ENCODE results near the gene HRK.
A peak's percentile ranks its signal among the peaks of the same experiment; 100 is the strongest.

Gene HRK

GRCh38 chr12:116880213-116880816 lies 926 bp downstream of the HRK start:
- H3K9ac ChIP-seq (ENCODE audit: low read length) = no peak overlapping the region
- DNase-seq (ENCODE audit: low read depth) = peak; percentile 14
- H3K36me3 ChIP-seq (ENCODE audit: control insufficient read depth, insufficient read depth, low read length, severe bottlenecking) = no peaks in the 10 kb centered on the region
- no peaks in the 10 kb centered on the region for H3K9me3 ChIP-seq (ENCODE audit: control insufficient read depth, low read length)
- peaks cover 66% of the 10 kb centered on the region for H3K27me3 ChIP-seq (replicated peaks; ENCODE audit: control insufficient read depth, insufficient read depth, low read length)
- peaks cover 9% of the 10 kb centered on the region for H3K4me1 ChIP-seq (ENCODE audit: control insufficient read depth, insufficient read depth, low read length)
- peak overlapping the region; percentile 50 for H3K4me3 ChIP-seq (ENCODE audit: low read length)

- DNase-seq (ENCODE audit: low read depth) = peak; percentile 22
- Histone ChIP-seq H3K9ac (ENCODE audit: low read length) (peak overlapping the region; percentile 29), H3K9me3 (ENCODE audit: control insufficient read depth, low read length) (peaks cover 6% of the 10 kb centered on the region), H3K27me3 (replicated peaks; ENCODE audit: control insufficient read depth, insufficient read depth, low read length) (peaks cover 66% of the 10 kb centered on the region), H3K36me3 (ENCODE audit: control insufficient read depth, insufficient read depth, low read length, severe bottlenecking) (no peaks in the 10 kb centered on the region), H3K4me3 (ENCODE audit: low read length) (peak overlapping the region; percentile 70), H3K4me1 (ENCODE audit: control insufficient read depth, insufficient read depth, low read length) (peaks cover 9% of the 10 kb centered on the region)
Measured at GRCh38 chr12:116879509-116880212, 1.6 kb downstream of the HRK start.

- Histone ChIP-seq H3K27me3 (replicated peaks; ENCODE audit: control insufficient read depth, insufficient read depth, low read length) (peaks cover 67% of the 10 kb centered on the region), H3K9me3 (ENCODE audit: control insufficient read depth, low read length) (peaks cover 15% of the 10 kb centered on the region), H3K4me3 (ENCODE audit: low read length) (peak overlapping the region; percentile 70), H3K9ac (ENCODE audit: low read length) (peak overlapping the region; percentile 29), H3K4me1 (ENCODE audit: control insufficient read depth, insufficient read depth, low read length) (peaks cover 9% of the 10 kb centered on the region), H3K36me3 (ENCODE audit: control insufficient read depth, insufficient read depth, low read length, severe bottlenecking) (no peaks in the 10 kb centered on the region)
- peak; percentile 45 for DNase-seq (ENCODE audit: low read depth)
Measured at GRCh38 chr12:116878567-116879508, 2.4 kb downstream of the HRK start.

GRCh38 chr12:116876151-116876869 lies 4.9 kb downstream of the HRK start:
- Histone ChIP-seq H3K9me3 (ENCODE audit: control insufficient read depth, low read length) (peaks cover 16% of the 10 kb centered on the region), H3K27me3 (replicated peaks; ENCODE audit: control insufficient read depth, insufficient read depth, low read length) (peaks cover 53% of the 10 kb centered on the region), H3K9ac (ENCODE audit: low read length) (no peak overlapping the region), H3K4me3 (ENCODE audit: low read length) (no peak overlapping the region), H3K4me1 (ENCODE audit: control insufficient read depth, insufficient read depth, low read length) (peaks cover 9% of the 10 kb centered on the region), H3K36me3 (ENCODE audit: control insufficient read depth, insufficient read depth, low read length, severe bottlenecking) (no peaks in the 10 kb centered on the region)
- no peak for DNase-seq (ENCODE audit: low read depth)

- Histone ChIP-seq H3K27me3 (replicated peaks; ENCODE audit: control insufficient read depth, insufficient read depth, low read length) (peaks cover 41% of the 10 kb centered on the region), H3K9ac (ENCODE audit: low read length) (no peak overlapping the region), H3K36me3 (ENCODE audit: control insufficient read depth, insufficient read depth, low read length, severe bottlenecking) (no peaks in the 10 kb centered on the region), H3K4me1 (ENCODE audit: control insufficient read depth, insufficient read depth, low read length) (peaks cover 9% of the 10 kb centered on the region), H3K4me3 (ENCODE audit: low read length) (no peak overlapping the region), H3K9me3 (ENCODE audit: control insufficient read depth, low read length) (peaks cover 16% of the 10 kb centered on the region)
- DNase-seq (ENCODE audit: low read depth) = no peak
Measured at GRCh38 chr12:116874324-116874995, 6.8 kb downstream of the HRK start.

GRCh38 chr12:116870306-116870705 lies 10.9 kb downstream of the HRK start:
- H3K27me3 ChIP-seq (replicated peaks; ENCODE audit: control insufficient read depth, insufficient read depth, low read length) = peaks cover 18% of the 10 kb centered on the region
- no peaks in the 10 kb centered on the region for H3K4me1 ChIP-seq (ENCODE audit: control insufficient read depth, insufficient read depth, low read length)
- H3K4me3 ChIP-seq (ENCODE audit: low read length) = no peak overlapping the region
- DNase-seq (ENCODE audit: low read depth) = no peak
- H3K9ac ChIP-seq (ENCODE audit: low read length) = no peak overlapping the region
- peaks cover 16% of the 10 kb centered on the region for H3K9me3 ChIP-seq (ENCODE audit: control insufficient read depth, low read length)
- H3K36me3 ChIP-seq (ENCODE audit: control insufficient read depth, insufficient read depth, low read length, severe bottlenecking) = no peaks in the 10 kb centered on the region

- H3K9me3 ChIP-seq (ENCODE audit: control insufficient read depth, low read length) = no peaks in the 10 kb centered on the region
Measured at GRCh38 chr12:116867523-116867922, 13.7 kb downstream of the HRK start.

GRCh38 chr12:116864371-116865160 lies 16.7 kb downstream of the HRK start:
- Histone ChIP-seq H3K4me1 (ENCODE audit: control insufficient read depth, insufficient read depth, low read length) (peaks cover 22% of the 10 kb centered on the region), H3K27me3 (replicated peaks; ENCODE audit: control insufficient read depth, insufficient read depth, low read length) (peaks cover 4% of the 10 kb centered on the region), H3K9me3 (ENCODE audit: control insufficient read depth, low read length) (no peaks in the 10 kb centered on the region), H3K4me3 (ENCODE audit: low read length) (no peak overlapping the region), H3K9ac (ENCODE audit: low read length) (peak overlapping the region; percentile 30), H3K36me3 (ENCODE audit: control insufficient read depth, insufficient read depth, low read length, severe bottlenecking) (no peaks in the 10 kb centered on the region)
- peak; percentile 82 for DNase-seq (ENCODE audit: low read depth)

More at GRCh38 chr12:116867523-116867922, 13.7 kb downstream of the HRK start:
- DNase-seq (ENCODE audit: low read depth) = no peak
- H3K27me3 ChIP-seq (replicated peaks; ENCODE audit: control insufficient read depth, insufficient read depth, low read length) = no peaks in the 10 kb centered on the region
- H3K36me3 ChIP-seq (ENCODE audit: control insufficient read depth, insufficient read depth, low read length, severe bottlenecking) = no peaks in the 10 kb centered on the region
- H3K9ac ChIP-seq (ENCODE audit: low read length) = no peak overlapping the region
- H3K4me3 ChIP-seq (ENCODE audit: low read length) = no peak overlapping the region
- peaks cover 13% of the 10 kb centered on the region for H3K4me1 ChIP-seq (ENCODE audit: control insufficient read depth, insufficient read depth, low read length)

- Histone ChIP-seq H3K9me3 (ENCODE audit: control insufficient read depth, low read length) (no peaks in the 10 kb centered on the region), H3K4me1 (ENCODE audit: control insufficient read depth, insufficient read depth, low read length) (peaks cover 22% of the 10 kb centered on the region), H3K9ac (ENCODE audit: low read length) (no peak overlapping the region), H3K36me3 (ENCODE audit: control insufficient read depth, insufficient read depth, low read length, severe bottlenecking) (no peaks in the 10 kb centered on the region), H3K27me3 (replicated peaks; ENCODE audit: control insufficient read depth, insufficient read depth, low read length) (peaks cover 14% of the 10 kb centered on the region), H3K4me3 (ENCODE audit: low read length) (no peak overlapping the region)
- DNase-seq (ENCODE audit: low read depth) = peak; percentile 25
Measured at GRCh38 chr12:116863275-116863767, 17.9 kb downstream of the HRK start.

- DNase-seq (ENCODE audit: low read depth) = no peak
- H3K36me3 ChIP-seq (ENCODE audit: control insufficient read depth, insufficient read depth, low read length, severe bottlenecking) = no peaks in the 10 kb centered on the region
- peaks cover 22% of the 10 kb centered on the region for H3K4me1 ChIP-seq (ENCODE audit: control insufficient read depth, insufficient read depth, low read length)
- no peak overlapping the region for H3K4me3 ChIP-seq (ENCODE audit: low read length)
- peaks cover 17% of the 10 kb centered on the region for H3K27me3 ChIP-seq (replicated peaks; ENCODE audit: control insufficient read depth, insufficient read depth, low read length)
- H3K9ac ChIP-seq (ENCODE audit: low read length) = no peak overlapping the region
- no peaks in the 10 kb centered on the region for H3K9me3 ChIP-seq (ENCODE audit: control insufficient read depth, low read length)
Measured at GRCh38 chr12:116862167-116862566, 19.1 kb downstream of the HRK start.
